A549 (cell line): ENCODE data around the gene MRPL28. TPM values are rescaled to one million over a fixed set of nuclear protein-coding genes. Genes with fewer than 3 reads are reported as not detected.
A peak's percentile ranks its signal among the peaks of the same experiment; 100 is the strongest.

Source experiments
- ATAC-seq, 2 experiments: fragments of 200-7000 bp in 1 of 2; fragments of >200 bp in 1 of 2; cut with Nextera tagmentation in 1 of 2; cut with Tn5 transposase in 1 of 2; 3 replicates each; pipeline versions ENCODE4 v1.8.0 to v1.9.1; 2018 to 2020; ENCODE audit warnings: mild to moderate bottlenecking in 1 of 2, moderate library complexity in 1 of 2
- CTCF ChIA-PET: fragments of 300-600 bp; sonication (Branson Sonifier 250); formaldehyde crosslinking; extraction: SDS; loops from one replicate; lab custom pipeline; 2021; ENCODE audit warnings: antibody characterized with exemption, inconsistent platforms; lab: Yijun Ruan, JAX
- POLR2A ChIA-PET: fragments of 350-600 bp; formaldehyde crosslinking; extraction: SDS; loops from one replicate; lab custom pipeline; 2021; ENCODE audit warnings: antibody characterized with exemption, inconsistent platforms; lab: Yijun Ruan, JAX
- DNase-seq, 2 experiments: peaks; one replicate each; pipeline versions ENCODE4 v3.0.0 to v3.0.0-alpha.2; 2011 to 2016; ENCODE audit warnings: low read depth in 1 of 2, low spot score in 1 of 2
- FAIRE-seq: peaks from 2 replicates; lab custom pipeline; 2011; peaks lifted over from hg19 to GRCh38; lab: Jason Lieb, UNC
- H3K27ac ChIP-seq, 2 experiments: fragments of >200 bp; sonication (Bioruptor Twin); formaldehyde crosslinking; 3 replicates each; pipeline ENCODE4 v1.5.1; 2016 to 2017
- H3K4me1 ChIP-seq: fragments of >200 bp; sonication (Bioruptor Twin); formaldehyde crosslinking; 3 replicates; pipeline ENCODE4 v1.6.1; 2016
- H3K4me2 ChIP-seq: fragments of >200 bp; sonication (Bioruptor Twin); formaldehyde crosslinking; 3 replicates; pipeline ENCODE4 v1.6.1; 2016
- H3K4me3 ChIP-seq: fragments of >200 bp; sonication (Bioruptor Twin); formaldehyde crosslinking; 3 replicates; pipeline ENCODE4 v1.5.1; 2016
- H3K9me3 ChIP-seq: fragments of >200 bp; sonication (Bioruptor Twin); formaldehyde crosslinking; 3 replicates; pipeline ENCODE4 v1.6.1; 2016
- CBX8 ChIP-seq: fragments of 200-600 bp; sonication (generic); IDR thresholded peaks from 2 replicates; pipeline ENCODE4 v1.6.1; 2016
- CEBPB ChIP-seq, 2 experiments: fragments of >200 bp in 1 of 2; sonication (Bioruptor Twin) in 1 of 2; formaldehyde crosslinking in 1 of 2; IDR thresholded peaks; 2 replicates each; pipeline ENCODE4 v1.6.1; 2012 to 2016
- CHD4 ChIP-seq: fragments of 200-600 bp; sonication (generic); IDR thresholded peaks from 2 replicates; pipeline ENCODE4 v1.6.1; 2016; ENCODE audit warnings: antibody characterized with exemption, mild to moderate bottlenecking, borderline replicate concordance
- EHMT2 ChIP-seq: fragments of 200-600 bp; sonication (generic); IDR thresholded peaks from 2 replicates; pipeline ENCODE4 v1.6.1; 2016; ENCODE audit warnings: antibody characterized with exemption, low read depth, mild to moderate bottlenecking, moderate library complexity
- FOXS1 ChIP-seq: fragments of 250-450 bp; sonication (Bioruptor Pico); IDR thresholded peaks from 2 replicates; pipeline ENCODE4 v1.5.0; 2020; ENCODE audit warnings: mild to moderate bottlenecking, moderate library complexity
- HDAC2 ChIP-seq: fragments of 200-600 bp; sonication (generic); IDR thresholded peaks from 2 replicates; pipeline ENCODE4 v1.6.1; 2016
- HEYL ChIP-seq: fragments of 250-450 bp; sonication (Bioruptor Pico); IDR thresholded peaks from 2 replicates; pipeline ENCODE4 v1.8.0; 2021; ENCODE audit warnings: mild to moderate bottlenecking, moderate library complexity
- HOXB13 ChIP-seq: fragments of 250-450 bp; sonication (Bioruptor Pico); IDR thresholded peaks from 2 replicates; pipeline ENCODE4 v1.5.0; 2020; ENCODE audit warnings: low read depth, mild to moderate bottlenecking, moderate library complexity
- JUN ChIP-seq, 2 experiments: fragments of >200 bp; sonication (Bioruptor Twin); formaldehyde crosslinking; IDR thresholded peaks; 2 replicates in 1 of 2; 3 replicates in 1 of 2; pipeline ENCODE4 v1.6.1; 2016 to 2017
- KDM5A ChIP-seq: fragments of 200-600 bp; sonication (generic); IDR thresholded peaks from 2 replicates; pipeline ENCODE4 v1.6.1; 2016; ENCODE audit warnings: antibody characterized with exemption, mild to moderate bottlenecking
- MAZ ChIP-seq: fragments of 150-350 bp; IDR thresholded peaks from 2 replicates; pipeline ENCODE4 v1.6.1; 2014; ENCODE audit warnings: antibody characterized with exemption, low read depth, low read length, borderline replicate concordance
- NFE2L2 ChIP-seq: fragments of 150-350 bp; conservative IDR thresholded peaks from 2 replicates; pipeline ENCODE4 v1.6.1; 2014; ENCODE audit warnings: low read length
- POLR2A ChIP-seq: IDR thresholded peaks from 2 replicates; pipeline ENCODE4 v1.6.1; 2012; ENCODE audit warnings: mild to moderate bottlenecking, low read length
- RAD21 ChIP-seq, 2 experiments: fragments of >200 bp in 1 of 2; sonication (Bioruptor Twin) in 1 of 2; formaldehyde crosslinking in 1 of 2; IDR thresholded peaks in 1 of 2; conservative IDR thresholded peaks in 1 of 2; 2 replicates in 1 of 2; 3 replicates in 1 of 2; pipeline ENCODE4 v1.6.1; 2012 to 2018; ENCODE audit warnings: inconsistent platforms in 1 of 2
- RARB ChIP-seq: fragments of 250-450 bp; sonication (Bioruptor Pico); IDR thresholded peaks from 2 replicates; pipeline ENCODE4 v1.8.0; 2021; ENCODE audit warnings: mild to moderate bottlenecking, moderate library complexity
- RCOR1 ChIP-seq: fragments of 150-350 bp; IDR thresholded peaks from 2 replicates; pipeline ENCODE4 v1.6.1; 2014; ENCODE audit warnings: antibody characterized with exemption, low read length, low read depth
- WGBS: methylation state at CpG from one replicate; pipeline ENCODE4 v1.1.6; 2017; ENCODE audit errors: missing lambda C conversion rate; 5-methylcytosine and 5-hydroxymethylcytosine counted together
- polyA plus RNA-seq, 4 experiments: library from polyadenylated mRNA; depleted of rRNA in 3 of 4; stranded (reverse); fragments of >200 nt; fragmentation: RNase III in 1 of 4; extraction: RNeasy Plus Mini Kit Qiagen cat#74134 plus additional on column Dnase treatment in 1 of 4; gene quantifications; 2 replicates in 3 of 4; 3 replicates in 1 of 4; pipeline ENCODE4 v1.2.3, GENCODE V29; 2011 to 2017
- TF ChIP-seq, protein P1 (sequence below): fragments of 200-600 bp; sonication (generic); IDR thresholded peaks from 2 replicates; pipeline ENCODE4 v1.6.1; 2016; ENCODE audit warnings: antibody characterized with exemption, mild to moderate bottlenecking, moderate library complexity
- TF ChIP-seq, protein P2 (sequence below): fragments of >200 bp; sonication (Bioruptor Twin); formaldehyde crosslinking; IDR thresholded peaks from 3 replicates; pipeline ENCODE4 v1.5.1; 2016
- TF ChIP-seq, protein P3 (sequence below): fragments of >200 bp; sonication (Bioruptor Twin); formaldehyde crosslinking; IDR thresholded peaks from 2 replicates; pipeline ENCODE4 v1.6.1; 2016
- TF ChIP-seq, protein P4 (sequence below): fragments of 150-350 bp; IDR thresholded peaks from 2 replicates; pipeline ENCODE4 v1.6.1; 2014; ENCODE audit warnings: low read depth, mild to moderate bottlenecking, low read length
- TF ChIP-seq, protein P5 (sequence below): fragments of >200 bp; sonication (Bioruptor Twin); formaldehyde crosslinking; IDR thresholded peaks from 3 replicates; pipeline ENCODE4 v1.6.1; 2016

MRPL28 gene
- polyA plus RNA-seq, 2 of the 4 experiments (the other 2 are of a cell fraction), result 130 to 139 TPM

DNA sequence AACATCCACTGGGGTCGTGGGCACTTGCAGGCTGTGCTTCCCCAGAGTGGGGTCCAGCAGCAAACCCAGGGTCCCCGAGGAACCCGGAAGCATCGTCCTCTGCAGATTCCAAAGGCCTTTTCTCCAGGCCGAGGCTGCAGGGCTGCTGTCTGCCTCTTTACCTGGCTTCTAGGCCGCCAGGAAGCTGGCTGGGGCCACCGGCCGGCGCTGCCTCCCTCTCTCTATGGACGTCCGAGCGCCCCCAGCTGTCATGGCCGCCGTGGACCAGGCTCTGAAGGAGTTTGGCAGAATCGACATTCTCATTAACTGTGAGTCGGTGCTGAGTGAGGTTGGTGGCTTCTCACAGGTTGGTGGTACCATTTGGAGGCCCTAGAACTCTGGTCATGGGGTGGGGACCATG lies 36.9 kb upstream of the MRPL28 start:
- Histone ChIP-seq H3K4me3 (no peak overlapping the region), H3K4me2 (no peak overlapping the region), H3K9me3 (no peaks in the 10 kb centered on the region), H3K4me1 (0 out of 3 replicates have a peak, but pooled peaks cover 6% of the 10 kb centered on the region), H3K27ac (no peak overlapping the region)
- no peak for DNase-seq
- FAIRE-seq, result no peak
- TF ChIP-seq CBX8 (no peak), RARB (CRISPR knock-in tag) (no peak), JUN (IDR thresholded peaks at IDR 0.05) (no peak), NFE2L2 (no peak), EHMT2 (no peak), RCOR1 (no peak), KDM5A (no peak), HOXB13 (CRISPR knock-in tag) (no peak), HDAC2 (no peak), POLR2A (no peak)
- TF ChIP-seq, protein P1, sequence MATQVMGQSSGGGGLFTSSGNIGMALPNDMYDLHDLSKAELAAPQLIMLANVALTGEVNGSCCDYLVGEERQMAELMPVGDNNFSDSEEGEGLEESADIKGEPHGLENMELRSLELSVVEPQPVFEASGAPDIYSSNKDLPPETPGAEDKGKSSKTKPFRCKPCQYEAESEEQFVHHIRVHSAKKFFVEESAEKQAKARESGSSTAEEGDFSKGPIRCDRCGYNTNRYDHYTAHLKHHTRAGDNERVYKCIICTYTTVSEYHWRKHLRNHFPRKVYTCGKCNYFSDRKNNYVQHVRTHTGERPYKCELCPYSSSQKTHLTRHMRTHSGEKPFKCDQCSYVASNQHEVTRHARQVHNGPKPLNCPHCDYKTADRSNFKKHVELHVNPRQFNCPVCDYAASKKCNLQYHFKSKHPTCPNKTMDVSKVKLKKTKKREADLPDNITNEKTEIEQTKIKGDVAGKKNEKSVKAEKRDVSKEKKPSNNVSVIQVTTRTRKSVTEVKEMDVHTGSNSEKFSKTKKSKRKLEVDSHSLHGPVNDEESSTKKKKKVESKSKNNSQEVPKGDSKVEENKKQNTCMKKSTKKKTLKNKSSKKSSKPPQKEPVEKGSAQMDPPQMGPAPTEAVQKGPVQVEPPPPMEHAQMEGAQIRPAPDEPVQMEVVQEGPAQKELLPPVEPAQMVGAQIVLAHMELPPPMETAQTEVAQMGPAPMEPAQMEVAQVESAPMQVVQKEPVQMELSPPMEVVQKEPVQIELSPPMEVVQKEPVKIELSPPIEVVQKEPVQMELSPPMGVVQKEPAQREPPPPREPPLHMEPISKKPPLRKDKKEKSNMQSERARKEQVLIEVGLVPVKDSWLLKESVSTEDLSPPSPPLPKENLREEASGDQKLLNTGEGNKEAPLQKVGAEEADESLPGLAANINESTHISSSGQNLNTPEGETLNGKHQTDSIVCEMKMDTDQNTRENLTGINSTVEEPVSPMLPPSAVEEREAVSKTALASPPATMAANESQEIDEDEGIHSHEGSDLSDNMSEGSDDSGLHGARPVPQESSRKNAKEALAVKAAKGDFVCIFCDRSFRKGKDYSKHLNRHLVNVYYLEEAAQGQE, result no peak
- TF ChIP-seq, all 56 proteins: peak for 0
- ATAC-seq, result no peak
- ChIA-PET POLR2A (no interaction called here), CTCF (interaction anchor here (0.6 kb wide), 1 partner anchor 18 kb away, joined by 3 read pairs; no protein-coding TSS in a partner anchor)
- 92% methylated on average over 9 of the region's 16 CpGs for WGBS

DNA sequence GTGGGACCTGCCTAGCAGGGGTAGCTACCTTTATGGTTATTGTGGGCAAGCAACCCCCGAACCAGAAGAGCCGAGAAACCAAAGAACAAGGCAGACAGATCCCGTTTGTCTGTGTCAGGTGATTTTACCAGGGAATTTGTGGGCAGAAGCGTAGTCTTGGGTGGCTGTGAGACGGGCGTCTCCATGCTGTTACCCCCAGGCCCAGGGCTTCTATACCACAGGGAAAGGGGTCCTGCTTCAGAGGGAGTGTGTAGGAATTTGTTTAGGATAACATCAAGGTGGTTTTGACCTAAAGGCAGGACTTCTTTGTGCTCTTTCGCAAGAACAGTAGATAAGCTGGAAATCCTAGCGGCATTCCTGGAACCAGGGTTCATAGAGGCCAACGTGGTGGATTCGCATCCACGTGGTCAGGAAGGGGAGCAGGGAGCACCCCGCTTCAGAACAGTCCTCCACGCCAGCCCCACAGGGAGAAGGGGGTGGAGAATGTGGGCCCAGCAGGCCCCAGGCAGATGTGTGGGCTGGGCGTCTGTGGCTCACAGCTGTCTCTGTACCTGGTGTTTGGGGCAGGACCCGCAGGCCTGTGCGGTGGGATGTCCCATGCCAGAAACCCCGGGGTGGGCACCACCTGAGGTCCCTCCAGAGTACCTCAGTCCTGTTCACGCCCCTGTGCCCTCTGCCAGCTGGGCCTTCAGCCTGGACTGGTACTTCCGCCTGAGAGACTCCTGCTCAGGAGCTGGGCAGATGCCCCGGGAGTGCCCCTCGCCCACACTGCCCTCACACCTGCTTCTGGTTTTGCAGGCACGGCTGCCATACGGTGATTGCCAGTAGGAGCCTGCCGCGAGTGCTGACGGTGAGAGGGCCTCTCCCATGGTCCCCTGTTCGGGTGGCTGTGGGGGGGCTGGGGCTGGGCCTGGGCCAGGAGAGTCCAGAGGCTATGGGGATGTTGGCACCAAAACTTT lies 35.5 kb upstream of the MRPL28 start:
- 0 out of 3 replicates have a peak, but pooled peaks cover 6% of the 10 kb centered on the region for H3K4me1 ChIP-seq
- ChIA-PET POLR2A (no interaction called here), CTCF (interaction anchor here (1.1 kb wide), 1 partner anchor 310 kb away, joined by 3 read pairs; no protein-coding TSS in a partner anchor)
- FAIRE-seq, result no peak
- no peak overlapping the region for H3K4me3 ChIP-seq
- H3K27ac ChIP-seq, result no peak overlapping the region
- TF ChIP-seq RAD21 (conservative IDR thresholded peaks at IDR 0.05 in 1 of 2, IDR thresholded peaks at IDR 0.05 in 1 of 2) (no peak), CEBPB (IDR thresholded peaks at IDR 0.05) (peak in 1 of 2 experiments; percentile 41; a peak in 1 of 4 replicates), EHMT2 (no peak)
- TF ChIP-seq, protein P2, sequence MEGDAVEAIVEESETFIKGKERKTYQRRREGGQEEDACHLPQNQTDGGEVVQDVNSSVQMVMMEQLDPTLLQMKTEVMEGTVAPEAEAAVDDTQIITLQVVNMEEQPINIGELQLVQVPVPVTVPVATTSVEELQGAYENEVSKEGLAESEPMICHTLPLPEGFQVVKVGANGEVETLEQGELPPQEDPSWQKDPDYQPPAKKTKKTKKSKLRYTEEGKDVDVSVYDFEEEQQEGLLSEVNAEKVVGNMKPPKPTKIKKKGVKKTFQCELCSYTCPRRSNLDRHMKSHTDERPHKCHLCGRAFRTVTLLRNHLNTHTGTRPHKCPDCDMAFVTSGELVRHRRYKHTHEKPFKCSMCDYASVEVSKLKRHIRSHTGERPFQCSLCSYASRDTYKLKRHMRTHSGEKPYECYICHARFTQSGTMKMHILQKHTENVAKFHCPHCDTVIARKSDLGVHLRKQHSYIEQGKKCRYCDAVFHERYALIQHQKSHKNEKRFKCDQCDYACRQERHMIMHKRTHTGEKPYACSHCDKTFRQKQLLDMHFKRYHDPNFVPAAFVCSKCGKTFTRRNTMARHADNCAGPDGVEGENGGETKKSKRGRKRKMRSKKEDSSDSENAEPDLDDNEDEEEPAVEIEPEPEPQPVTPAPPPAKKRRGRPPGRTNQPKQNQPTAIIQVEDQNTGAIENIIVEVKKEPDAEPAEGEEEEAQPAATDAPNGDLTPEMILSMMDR, result no peak
- TF ChIP-seq, protein P3, sequence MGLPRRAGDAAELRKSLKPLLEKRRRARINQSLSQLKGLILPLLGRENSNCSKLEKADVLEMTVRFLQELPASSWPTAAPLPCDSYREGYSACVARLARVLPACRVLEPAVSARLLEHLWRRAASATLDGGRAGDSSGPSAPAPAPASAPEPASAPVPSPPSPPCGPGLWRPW, result no peak
- H3K9me3 ChIP-seq, result no peaks in the 10 kb centered on the region
- H3K4me2 ChIP-seq, result no peak overlapping the region
- WGBS, result 92% methylated on average over 17 of the region's 27 CpGs
- ATAC-seq, result no peak
- DNase-seq, result no peak

DNA sequence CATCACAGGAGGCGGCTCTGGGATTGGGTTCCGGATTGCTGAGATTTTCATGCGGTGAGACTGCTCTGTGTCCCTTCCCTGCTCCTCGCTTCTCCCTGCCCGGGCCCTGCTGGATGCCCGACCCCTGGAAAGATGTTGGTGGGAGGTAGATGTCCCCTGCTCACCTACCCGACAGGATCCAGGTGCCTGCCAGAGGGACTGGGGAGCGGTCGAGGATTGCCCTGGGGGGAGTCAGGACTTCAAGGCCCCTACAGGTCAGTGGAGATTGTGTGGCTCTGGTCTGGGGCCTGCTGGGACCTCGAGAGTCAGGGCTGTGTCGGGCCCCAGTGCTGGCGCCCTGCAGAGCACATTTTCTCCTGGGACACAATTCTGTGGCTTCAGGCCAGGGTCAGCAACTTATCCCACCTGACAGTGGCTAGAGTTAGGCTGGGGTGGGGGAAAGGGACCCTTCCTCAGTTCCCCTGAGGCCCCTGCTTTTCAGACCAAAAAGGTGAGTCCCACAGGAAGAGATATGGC lies 34.7 kb upstream of the MRPL28 start:
- POLR2A ChIA-PET, result no interaction called here
- CTCF ChIA-PET, result no interaction called here
- no peak for FAIRE-seq

More for the DNA sequence above, 34.7 kb upstream of the MRPL28 start:
- no peak overlapping the region for H3K4me3 ChIP-seq
- no peaks in the 10 kb centered on the region for H3K9me3 ChIP-seq
- DNase-seq, result no peak
- TF ChIP-seq, protein P4, sequence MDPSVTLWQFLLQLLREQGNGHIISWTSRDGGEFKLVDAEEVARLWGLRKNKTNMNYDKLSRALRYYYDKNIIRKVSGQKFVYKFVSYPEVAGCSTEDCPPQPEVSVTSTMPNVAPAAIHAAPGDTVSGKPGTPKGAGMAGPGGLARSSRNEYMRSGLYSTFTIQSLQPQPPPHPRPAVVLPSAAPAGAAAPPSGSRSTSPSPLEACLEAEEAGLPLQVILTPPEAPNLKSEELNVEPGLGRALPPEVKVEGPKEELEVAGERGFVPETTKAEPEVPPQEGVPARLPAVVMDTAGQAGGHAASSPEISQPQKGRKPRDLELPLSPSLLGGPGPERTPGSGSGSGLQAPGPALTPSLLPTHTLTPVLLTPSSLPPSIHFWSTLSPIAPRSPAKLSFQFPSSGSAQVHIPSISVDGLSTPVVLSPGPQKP, result no peak
- TF ChIP-seq CHD4 (no peak), FOXS1 (no peak), NFE2L2 (no peak), RCOR1 (no peak), MAZ (no peak), HEYL (CRISPR knock-in tag) (no peak)
- TF ChIP-seq, protein P5, sequence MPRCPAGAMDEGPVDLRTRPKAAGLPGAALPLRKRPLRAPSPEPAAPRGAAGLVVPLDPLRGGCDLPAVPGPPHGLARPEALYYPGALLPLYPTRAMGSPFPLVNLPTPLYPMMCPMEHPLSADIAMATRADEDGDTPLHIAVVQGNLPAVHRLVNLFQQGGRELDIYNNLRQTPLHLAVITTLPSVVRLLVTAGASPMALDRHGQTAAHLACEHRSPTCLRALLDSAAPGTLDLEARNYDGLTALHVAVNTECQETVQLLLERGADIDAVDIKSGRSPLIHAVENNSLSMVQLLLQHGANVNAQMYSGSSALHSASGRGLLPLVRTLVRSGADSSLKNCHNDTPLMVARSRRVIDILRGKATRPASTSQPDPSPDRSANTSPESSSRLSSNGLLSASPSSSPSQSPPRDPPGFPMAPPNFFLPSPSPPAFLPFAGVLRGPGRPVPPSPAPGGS, result no peak
- no peak for ATAC-seq
- H3K27ac ChIP-seq, result no peak overlapping the region
- H3K4me2 ChIP-seq, result no peak overlapping the region
- 97% methylated on average over 10 of the region's 12 CpGs for WGBS
- peaks cover 14% of the 10 kb centered on the region; the same call in 2 of the 3 replicates for H3K4me1 ChIP-seq
